GM19468 (cell line): ENCODE results near the gene TEFM.
"Not testable (repeated sequence)": the region's sequence is repeated elsewhere in the genome, so short reads cannot be mapped to it uniquely, and the experiment has no call there.

Source experiments
- ATAC-seq: cut with Tn5 transposase; IDR thresholded peaks from one replicate; pipeline ENCODE4 v1.9.1; 2021; ENCODE audit warnings: mild to moderate bottlenecking, moderate library complexity, moderate number of reproducible peaks; ENCODE audit not compliant: unreplicated experiment; ENCODE audit errors: extremely low read depth

The TEFM gene

GRCh38 chr17:30906101-30906911, at the start of gene TEFM:
Gene TEFM (minus strand): TSS chr17:30906238. CDS start chr17:30906198, 40 bp downstream.
- no peak for ATAC-seq

- no peak for ATAC-seq
These were observed 48.2 kb upstream of the TEFM start for GRCh38 chr17:30954046-30954830.

GRCh38 chr17:30952638-30953393, 46.8 kb upstream of the TEFM start:
- ATAC-seq = no peak

GRCh38 chr17:30950669-30951399, 44.8 kb upstream of the TEFM start:
- ATAC-seq = no peak

GRCh38 chr17:30950189-30950588, 44.2 kb upstream of the TEFM start:
- no peak for ATAC-seq

- ATAC-seq = no peak
These were observed 41.8 kb upstream of the TEFM start for GRCh38 chr17:30947796-30948195.

GRCh38 chr17:30942308-30943079, 36.5 kb upstream of the TEFM start:
- no peak for ATAC-seq

- ATAC-seq = no peak
These were observed 33.1 kb upstream of the TEFM start for GRCh38 chr17:30939051-30939689.

GRCh38 chr17:30933966-30934365, 27.9 kb upstream of the TEFM start:
- ATAC-seq = no peak

GRCh38 chr17:30931582-30931981, 25.5 kb upstream of the TEFM start:
- ATAC-seq = not testable (repeated sequence)

GRCh38 chr17:30930495-30930894, 24.5 kb upstream of the TEFM start:
- ATAC-seq = no peak

- ATAC-seq = not testable (repeated sequence)
These were observed 23.8 kb upstream of the TEFM start for GRCh38 chr17:30929861-30930260.

GRCh38 chr17:30929081-30929633, 23.1 kb upstream of the TEFM start:
- ATAC-seq = no peak

GRCh38 chr17:30928584-30928983, 22.5 kb upstream of the TEFM start:
- ATAC-seq = no peak

GRCh38 chr17:30927756-30928155, 21.7 kb upstream of the TEFM start:
- no peak for ATAC-seq

- ATAC-seq = no peak
These were observed 20.5 kb upstream of the TEFM start for GRCh38 chr17:30926516-30926915.

GRCh38 chr17:30924341-30924740, 18.3 kb upstream of the TEFM start:
- no peak for ATAC-seq

- ATAC-seq = no peak
These were observed 16.4 kb upstream of the TEFM start for GRCh38 chr17:30922235-30923030.
